Measurements from ENCODE around the gene MAN1C1. TPM values are rescaled to one million over a fixed set of nuclear protein-coding genes. Genes with fewer than 3 reads are reported as not detected.

Gene MAN1C1
- total and polyA plus RNA-seq, 9 of the 15 experiments (the other 6 are each of a cell fraction or from before 2014, with no cell fraction given): 0.04 to 0.44 (median 0.10) TPM; not detected in 3

GRCh38 chr1:25676488-25676887 is 59.9 kb downstream of the MAN1C1 start:
- Histone ChIP-seq H3K4me2 (ENCODE audit: insufficient read depth, low read length) (no peak overlapping the region), H3K36me3 (ENCODE audit: control insufficient read depth, insufficient read depth, low read length) (no peaks in the 10 kb centered on the region), H3K27ac (ENCODE audit: extremely low read depth, low read depth, low read length) (no peak overlapping the region), H4K20me1 (replicated peaks; ENCODE audit: control insufficient read depth, insufficient read depth, low read length) (peaks cover 10% of the 10 kb centered on the region), H3K79me2 (ENCODE audit: control insufficient read depth, insufficient read depth, low read length) (no peaks in the 10 kb centered on the region), H2AFZ (ENCODE audit: low read depth, low read length) (no peak overlapping the region), H3K9ac (ENCODE audit: insufficient read depth in 1 of 2, low read depth in 2 of 2, low read length in 2 of 2) (no peak overlapping the region), H3K9me3 (replicated peaks; ENCODE audit: control insufficient read depth, insufficient read depth, low read depth, low read length) (no peaks in the 10 kb centered on the region), H3K27me3 (ENCODE audit: control insufficient read depth in 2 of 2, insufficient read depth in 2 of 2, low read length in 2 of 2) (peaks cover 41 to 54% of the 10 kb centered on the region in 2 experiments), H3K4me1 (replicated peaks in 1 of 2; ENCODE audit: control insufficient read depth in 2 of 2, insufficient read depth in 2 of 2, low read length in 2 of 2) (no peaks in the 10 kb centered on the region), H3K9me1 (ENCODE audit: control insufficient read depth, insufficient read depth, low read length) (no peaks in the 10 kb centered on the region), H3K4me3 (no peak overlapping the region)
- DNase-seq (ENCODE audit: extremely low read depth in 1 of 4, low spot score in 3 of 4) (no peak), ATAC-seq (no peak), FAIRE-seq (no peak)
- no TSS peak for BruUV-seq (replicated peaks)
- intact Hi-C loops (cut with micrococcal nuclease): no loop called here
- CTCF ChIA-PET (ENCODE audit: low intra/inter-chr PET ratio): no interaction called here
- POLR2A ChIA-PET: interaction anchor here (0.8 to 1.1 kb wide), 5 partner anchors 9 to 53 kb away, joined by 3 to 5 read pairs (median 3); no protein-coding TSS in a partner anchor
- 0% methylated on average over 3 of the region's 3 CpGs for WGBS (ENCODE audit: insufficient coverage, low coverage, missing lambda C conversion rate)
- TF ChIP-seq LARP7 (IDR thresholded peaks at IDR 0.05) (no peak), SAFB2 (IDR thresholded peaks at IDR 0.05; ENCODE audit: borderline replicate concordance, low read depth, low read length, severe bottlenecking) (no peak), CBX3 (IDR thresholded peaks at IDR 0.05; ENCODE audit: borderline replicate concordance in 1 of 2, low read length in 2 of 2) (no peak), EZH2 (IDR thresholded peaks at IDR 0.05; ENCODE audit: borderline replicate concordance, low read depth, low read length) (no peak), CREBBP (IDR thresholded peaks at IDR 0.05; ENCODE audit: low read depth, low read length) (no peak), GABPB1 (CRISPR knock-in tag; IDR thresholded peaks at IDR 0.05) (no peak), ZNF263 (CRISPR knock-in tag; IDR thresholded peaks at IDR 0.05; ENCODE audit: borderline replicate concordance) (no peak), E2F8 (IDR thresholded peaks at IDR 0.05; ENCODE audit: low read depth, partially characterized antibody) (no peak), GTF2E2 (tag; IDR thresholded peaks at IDR 0.05) (no peak), BRCA1 (IDR thresholded peaks at IDR 0.05) (no peak), BRCA1 (CRISPR knock-in tag; IDR thresholded peaks at IDR 0.05) (no peak), NBN (IDR thresholded peaks at IDR 0.05; ENCODE audit: low read depth) (no peak), ARID2 (IDR thresholded peaks at IDR 0.05) (no peak), MXI1 (IDR thresholded peaks at IDR 0.05; ENCODE audit: low read depth, low read length) (no peak)
- in situ Hi-C loops (cut with MboI): no loop called here
